H9 (cell line): Measurements from ENCODE around the gene RASSF3. TPM values are rescaled to one million over a fixed set of nuclear protein-coding genes. Genes with fewer than 3 reads are reported as not detected.

ENCODE experiments used
- DNase-seq: peaks from one replicate; pipeline ENCODE4 v3.0.0-alpha.2; 2017
- H2AFZ ChIP-seq: one replicate; pipeline ENCODE4 v1.6.1; 2013; ENCODE audit warnings: mild to moderate bottlenecking, low read length, control low read depth, moderate library complexity
- H2AK5ac ChIP-seq: 2 replicates; pipeline ENCODE4 v1.6.1; 2013; ENCODE audit warnings: low read length, control low read depth, mixed read lengths; ENCODE audit not compliant: insufficient read length
- H2BK120ac ChIP-seq: one replicate; pipeline ENCODE4 v1.6.1; 2013; ENCODE audit warnings: low read depth, mild to moderate bottlenecking, low read length, control low read depth, inconsistent platforms; ENCODE audit not compliant: poor library complexity, severe bottlenecking
- H2BK12ac ChIP-seq: 2 replicates; pipeline ENCODE4 v1.6.1; 2013; ENCODE audit warnings: low read length, control low read depth, mixed read lengths, low read depth; ENCODE audit not compliant: insufficient read length
- H2BK15ac ChIP-seq: 2 replicates; pipeline ENCODE4 v1.6.1; 2013; ENCODE audit warnings: low read depth, low read length, control low read depth
- H2BK20ac ChIP-seq: one replicate; pipeline ENCODE4 v1.6.1; 2013; ENCODE audit warnings: low read depth, mild to moderate bottlenecking, low read length, control low read depth, inconsistent platforms; ENCODE audit not compliant: poor library complexity, severe bottlenecking
- H2BK5ac ChIP-seq: 2 replicates; pipeline ENCODE4 v1.6.1; 2013; ENCODE audit warnings: low read length, control low read depth, mixed read lengths; ENCODE audit not compliant: insufficient read length
- H3K14ac ChIP-seq: 2 replicates; pipeline ENCODE4 v1.6.1; 2013; ENCODE audit warnings: low read length, control low read depth; ENCODE audit not compliant: insufficient read depth
- H3K18ac ChIP-seq: 2 replicates; pipeline ENCODE4 v1.6.1; 2013; ENCODE audit warnings: low read depth, mild to moderate bottlenecking, mixed read lengths, low read length, control low read depth; ENCODE audit not compliant: insufficient read length
- H3K23ac ChIP-seq: 2 replicates; pipeline ENCODE4 v1.6.1; 2013; ENCODE audit warnings: low read length, control low read depth, mixed read lengths, low read depth; ENCODE audit not compliant: insufficient read length
- H3K23me2 ChIP-seq: 2 replicates; pipeline ENCODE4 v1.6.1; 2013; ENCODE audit warnings: low read depth, mild to moderate bottlenecking, mixed read lengths, low read length, control low read depth; ENCODE audit not compliant: insufficient read length, poor library complexity, severe bottlenecking
- H3K27ac ChIP-seq: 2 replicates; pipeline ENCODE4 v1.5.1; 2013; ENCODE audit warnings: low read length, control low read depth, mixed read lengths, low read depth; ENCODE audit not compliant: insufficient read length
- H3K27me3 ChIP-seq: 2 replicates; pipeline ENCODE4 v1.6.1; 2013; ENCODE audit warnings: low read length, control low read depth, inconsistent platforms; ENCODE audit not compliant: insufficient read depth
- H3K4ac ChIP-seq: 2 replicates; pipeline ENCODE4 v1.6.1; 2013; ENCODE audit warnings: low read depth, mild to moderate bottlenecking, control low read depth, inconsistent platforms, low read length, moderate library complexity
- H3K4me1 ChIP-seq: 2 replicates; pipeline ENCODE4 v1.6.1; 2013; ENCODE audit warnings: low read length, control low read depth, inconsistent platforms; ENCODE audit not compliant: insufficient read depth
- H3K4me2 ChIP-seq: 2 replicates; pipeline ENCODE4 v1.6.1; 2013; ENCODE audit warnings: low read length, control low read depth, mixed read lengths; ENCODE audit not compliant: insufficient read length, insufficient read depth
- H3K56ac ChIP-seq: 2 replicates; pipeline ENCODE4 v1.6.1; 2013; ENCODE audit warnings: low read depth, mild to moderate bottlenecking, mixed read lengths, low read length, control low read depth; ENCODE audit not compliant: insufficient read length
- H3K79me1 ChIP-seq: 2 replicates; pipeline ENCODE4 v1.6.1; 2013; ENCODE audit warnings: low read depth, mild to moderate bottlenecking, moderate library complexity, low read length, control low read depth, inconsistent platforms; ENCODE audit not compliant: insufficient read depth, poor library complexity, severe bottlenecking
- H3K79me2 ChIP-seq: 2 replicates; pipeline ENCODE4 v1.6.1; 2013; ENCODE audit warnings: low read length, control low read depth, inconsistent platforms; ENCODE audit not compliant: insufficient read depth
- H3K9ac ChIP-seq: 2 replicates; pipeline ENCODE4 v1.6.1; 2013; ENCODE audit warnings: low read length, control low read depth, mixed read lengths; ENCODE audit not compliant: insufficient read length; ENCODE audit errors: extremely low read depth
- H3K9me3 ChIP-seq: one replicate; pipeline ENCODE4 v1.6.1; 2013; ENCODE audit warnings: low read depth, low read length, inconsistent platforms; ENCODE audit not compliant: control insufficient read depth
- H3T11ph ChIP-seq: one replicate; pipeline ENCODE4 v1.6.1; 2013; ENCODE audit warnings: mild to moderate bottlenecking, low read length, control low read depth, inconsistent platforms
- H4K20me1 ChIP-seq: one replicate; pipeline ENCODE4 v1.6.1; 2013; ENCODE audit not compliant: control insufficient read depth, insufficient read length, insufficient read depth
- H4K5ac ChIP-seq: 2 replicates; pipeline ENCODE4 v1.6.1; 2013; ENCODE audit warnings: low read depth, mild to moderate bottlenecking, mixed read lengths, low read length, control low read depth; ENCODE audit not compliant: insufficient read length
- H4K8ac ChIP-seq: replicated peaks from 2 replicates; pipeline ENCODE4 v1.6.1; 2013; ENCODE audit warnings: low read length, control low read depth, mixed read lengths, low read depth; ENCODE audit not compliant: insufficient read length
- H4K91ac ChIP-seq: 2 replicates; pipeline ENCODE4 v1.6.1; 2013; ENCODE audit warnings: low read depth, mild to moderate bottlenecking, moderate library complexity, mixed read lengths, low read length, control low read depth; ENCODE audit not compliant: insufficient read length
- H3K27ac Mint-ChIP-seq, 3 experiments: 2 replicates in 2 of 3; 3 replicates in 1 of 3; pipeline ENCODE4 v1.8.0; 2020 to 2021; ENCODE audit warnings: mixed read lengths in 3 of 3, mild to moderate bottlenecking in 1 of 3, moderate library complexity in 1 of 3
- H3K27me3 Mint-ChIP-seq: 2 replicates; pipeline ENCODE4 v1.8.0; 2021; ENCODE audit warnings: low read depth, mild to moderate bottlenecking, moderate library complexity, mixed read lengths
- H3K36me3 Mint-ChIP-seq, 3 experiments: 2 replicates in 2 of 3; 3 replicates in 1 of 3; pipeline ENCODE4 v1.8.0; 2020 to 2021; ENCODE audit warnings: low read depth in 3 of 3, mixed read lengths in 3 of 3; ENCODE audit not compliant: insufficient read depth in 1 of 3
- H3K4me1 Mint-ChIP-seq, 2 experiments: 2 replicates each; pipeline ENCODE4 v1.8.0; 2020; ENCODE audit warnings: mixed read lengths in 2 of 2
- H3K4me3 Mint-ChIP-seq, 2 experiments: 2 replicates in 1 of 2; 3 replicates in 1 of 2; pipeline ENCODE4 v1.8.0; 2020 to 2021; ENCODE audit warnings: mild to moderate bottlenecking in 2 of 2, mixed read lengths in 2 of 2, moderate library complexity in 1 of 2
- H3K9me3 Mint-ChIP-seq, 2 experiments: 2 replicates in 1 of 2; 3 replicates in 1 of 2; pipeline ENCODE4 v1.8.0; 2020; ENCODE audit warnings: mild to moderate bottlenecking in 2 of 2, mixed read lengths in 2 of 2, moderate library complexity in 1 of 2
- WGBS: extraction: QIAGEN DNeasy Blood & Tissue Kit; methylation state at CpG from one replicate; pipeline ENCODE4 v1.1.7; 2013; ENCODE audit warnings: missing lambda C conversion rate, low lambda C conversion rate, mixed read lengths; ENCODE audit not compliant: insufficient read length; ENCODE audit errors: extremely low coverage; 5-methylcytosine and 5-hydroxymethylcytosine counted together
- total RNA-seq: library from RNA; stranded (reverse); gene quantifications from 2 replicates; pipeline ENCODE4 v1.2.1, GENCODE V29; 2021
- TF ChIP-seq, protein P1 (sequence below): fragments of 200-600 bp; sonication (generic); conservative IDR thresholded peaks from 3 replicates; pipeline ENCODE4 v1.8.0; 2021; ENCODE audit warnings: antibody characterized with exemption, mild to moderate bottlenecking

Gene RASSF3
- total RNA-seq, 1 experiment from 2014 or later: 45.1 TPM

DNA sequence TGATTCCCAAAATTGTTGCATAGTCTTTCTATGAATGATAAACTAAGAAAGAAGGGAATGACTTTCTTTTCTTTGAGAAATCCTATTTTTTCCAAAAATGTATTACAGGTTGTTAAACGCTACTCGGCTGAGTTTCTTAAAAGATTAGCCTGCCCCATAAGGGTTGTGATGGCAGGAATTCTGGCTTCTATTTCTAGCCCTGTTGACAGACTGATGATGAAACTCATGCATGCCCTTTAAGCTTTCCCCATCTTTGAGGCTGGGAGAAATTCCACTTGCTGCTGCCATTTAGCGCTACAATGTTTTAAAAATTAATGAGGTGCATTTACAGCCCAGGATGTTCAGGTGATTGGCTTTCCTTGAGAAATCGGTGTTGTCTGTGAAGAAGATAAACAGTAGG is 33.2 kb upstream of the RASSF3 start:
- WGBS: no CpG with 5 or more reads among the region's 4 CpGs
- Histone ChIP-seq H3K27ac (no peak overlapping the region), H3K4ac (no peak overlapping the region), H3K56ac (no peak overlapping the region), H3K9ac (no peak overlapping the region), H3K23me2 (no peaks in the 10 kb centered on the region), H3K4me2 (no peak overlapping the region), H2AFZ (no peak overlapping the region), H3K23ac (no peak overlapping the region), H3K79me1 (no peaks in the 10 kb centered on the region), H3K27me3 (no peaks in the 10 kb centered on the region), H3K9me3 (peaks cover 7% of the 10 kb centered on the region), H3K79me2 (no peaks in the 10 kb centered on the region), H4K8ac (no peak overlapping the region), H2BK12ac (no peak overlapping the region), H2BK15ac (no peak overlapping the region), H4K91ac (no peak overlapping the region), H2BK120ac (no peak overlapping the region), H2BK5ac (no peak overlapping the region), H3T11ph (no peak overlapping the region), H3K14ac (no peak overlapping the region), H3K4me1 (no peaks in the 10 kb centered on the region), H2AK5ac (no peak overlapping the region), H2BK20ac (no peak overlapping the region), H3K18ac (no peak overlapping the region), H4K20me1 (no peaks in the 10 kb centered on the region), H4K5ac (no peak overlapping the region)
- H3K36me3 Mint-ChIP-seq: peaks cover 0 to 5% (median 3%) of the 10 kb centered on the region in 3 experiments; a peak in 2 of 7 replicates
- no peak overlapping the region for H3K27ac Mint-ChIP-seq
- peaks cover 13 to 16% of the 10 kb centered on the region in 2 experiments for H3K9me3 Mint-ChIP-seq
- H3K4me1 Mint-ChIP-seq: peaks cover 0 to 1% of the 10 kb centered on the region in 2 experiments; a peak in 1 of 4 replicates
- TF ChIP-seq, protein P1, sequence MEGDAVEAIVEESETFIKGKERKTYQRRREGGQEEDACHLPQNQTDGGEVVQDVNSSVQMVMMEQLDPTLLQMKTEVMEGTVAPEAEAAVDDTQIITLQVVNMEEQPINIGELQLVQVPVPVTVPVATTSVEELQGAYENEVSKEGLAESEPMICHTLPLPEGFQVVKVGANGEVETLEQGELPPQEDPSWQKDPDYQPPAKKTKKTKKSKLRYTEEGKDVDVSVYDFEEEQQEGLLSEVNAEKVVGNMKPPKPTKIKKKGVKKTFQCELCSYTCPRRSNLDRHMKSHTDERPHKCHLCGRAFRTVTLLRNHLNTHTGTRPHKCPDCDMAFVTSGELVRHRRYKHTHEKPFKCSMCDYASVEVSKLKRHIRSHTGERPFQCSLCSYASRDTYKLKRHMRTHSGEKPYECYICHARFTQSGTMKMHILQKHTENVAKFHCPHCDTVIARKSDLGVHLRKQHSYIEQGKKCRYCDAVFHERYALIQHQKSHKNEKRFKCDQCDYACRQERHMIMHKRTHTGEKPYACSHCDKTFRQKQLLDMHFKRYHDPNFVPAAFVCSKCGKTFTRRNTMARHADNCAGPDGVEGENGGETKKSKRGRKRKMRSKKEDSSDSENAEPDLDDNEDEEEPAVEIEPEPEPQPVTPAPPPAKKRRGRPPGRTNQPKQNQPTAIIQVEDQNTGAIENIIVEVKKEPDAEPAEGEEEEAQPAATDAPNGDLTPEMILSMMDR: no peak
- H3K4me3 Mint-ChIP-seq: no peak overlapping the region
- DNase-seq: no peak
- H3K27me3 Mint-ChIP-seq: no peaks in the 10 kb centered on the region; the same call in 1 of the 2 replicates
